Stimulated activated CD4-positive, alpha-beta T cell treated with anti-CD3 and anti-CD28 coated beads, Interleukin-4, amount 100 ng/mL, for 4 hours (primary cell): ENCODE data around the gene ISG20.
"Not testable (repeated sequence)": the region's sequence is repeated elsewhere in the genome, so short reads cannot be mapped to it uniquely, and the experiment has no call there.

ENCODE experiments used
- DNase-seq, 2 experiments: peaks; one replicate each; pipeline ENCODE4 v3.0.0-alpha.2; 2020

Gene ISG20

DNA sequence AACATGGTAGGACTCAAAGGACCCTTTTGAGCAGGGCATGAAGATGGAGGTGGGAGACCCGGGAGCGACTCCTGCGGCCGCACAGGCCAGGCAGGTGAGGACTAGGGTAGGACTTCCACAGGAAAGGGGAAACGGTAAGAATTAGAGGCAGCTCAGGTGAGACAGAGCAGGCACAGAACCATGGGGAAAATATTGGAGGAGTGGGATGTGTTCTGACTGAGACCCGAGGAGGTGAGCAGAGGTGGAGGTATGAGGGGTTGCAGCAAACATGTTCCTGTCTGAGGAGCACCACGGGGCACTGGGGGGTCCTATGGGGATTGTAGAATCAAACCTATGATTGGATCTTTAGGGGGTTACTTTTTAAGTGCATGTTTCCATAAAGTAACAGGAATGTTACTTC is 1.4 kb upstream of the ISG20 start:
- DNase-seq, result no peak

DNA sequence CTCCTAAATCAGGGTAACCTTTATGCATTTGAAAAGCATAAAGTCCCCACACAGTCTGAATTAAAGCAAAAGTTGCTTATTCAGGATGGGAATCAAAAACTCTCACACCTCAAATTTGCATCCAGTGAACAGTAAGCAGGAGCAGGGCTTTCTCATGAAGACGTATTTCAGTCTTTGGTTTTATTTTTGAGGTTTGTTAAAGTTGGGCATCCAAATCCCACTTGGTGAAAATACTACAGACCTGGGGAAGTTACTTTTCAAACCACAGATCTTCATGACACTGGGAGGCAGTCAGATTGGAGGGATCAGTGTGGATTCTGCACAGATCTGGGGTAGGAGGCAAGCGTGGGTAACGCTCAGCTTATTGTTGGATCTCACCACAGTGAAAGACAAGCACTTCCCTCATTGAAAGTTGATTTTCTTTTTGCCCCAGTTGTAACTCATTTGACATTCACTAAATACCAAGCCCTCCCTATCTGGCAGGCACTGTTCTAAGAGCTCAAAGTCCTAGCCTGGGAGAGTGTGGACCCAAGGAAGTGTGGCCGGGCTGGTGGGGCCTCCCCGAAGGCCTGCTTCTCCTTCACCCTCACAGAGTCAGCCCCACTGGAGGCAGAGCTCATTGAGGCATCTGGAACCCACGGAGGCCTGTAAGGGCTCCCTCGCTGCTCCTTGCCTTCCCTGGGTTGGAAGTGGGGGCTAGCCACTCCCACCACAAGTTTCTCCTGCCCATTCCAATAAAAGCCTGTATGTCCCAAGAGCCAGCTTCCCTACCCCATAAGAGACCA is 783 bp upstream of the ISG20 start:
- DNase-seq, result no peak

DNA sequence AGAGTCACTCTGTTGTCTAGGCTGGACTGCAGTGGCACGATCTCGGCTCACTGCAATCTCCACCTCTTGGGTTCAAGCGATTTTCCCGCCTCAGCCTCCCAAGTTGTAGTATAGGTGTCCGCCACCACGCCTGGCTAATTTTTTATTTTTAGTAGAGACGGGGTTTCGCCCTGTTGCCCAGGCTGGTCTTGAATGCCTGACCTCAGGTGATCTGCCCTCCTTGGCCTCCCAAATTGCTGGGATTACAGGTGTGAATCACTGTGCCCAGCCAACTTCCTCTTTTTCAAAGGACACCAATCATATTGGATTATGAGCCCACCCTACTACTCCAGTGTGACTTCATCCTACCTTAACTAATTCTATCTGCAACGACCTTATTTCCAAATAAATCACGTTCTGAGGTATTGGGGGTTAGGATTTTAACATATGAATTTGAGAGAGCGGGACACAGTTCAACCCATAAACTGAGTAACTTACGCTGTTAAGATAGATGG is 3.2 kb downstream of the ISG20 start:
- DNase-seq, result no peak

DNA sequence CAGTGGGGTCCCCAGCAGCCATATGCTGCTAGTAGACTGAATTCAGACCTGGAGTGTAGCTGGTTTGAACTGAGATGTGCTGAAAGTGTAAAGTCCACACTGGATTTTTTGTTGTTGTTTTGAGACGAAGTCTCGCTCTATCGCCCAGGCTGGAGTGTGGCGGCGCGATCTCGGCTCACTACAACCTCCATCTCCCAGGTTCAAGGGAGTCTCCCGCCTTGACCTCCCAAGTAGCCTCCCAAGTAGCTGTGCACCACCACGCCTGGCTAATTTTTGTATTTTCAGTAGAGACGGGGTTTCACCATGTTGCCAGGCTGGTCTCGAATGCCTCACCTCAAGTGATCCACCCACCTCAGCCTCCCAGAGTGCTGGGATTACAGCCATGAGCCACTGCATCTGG is 3.7 kb downstream of the ISG20 start:
- DNase-seq, result not testable (repeated sequence)

DNA sequence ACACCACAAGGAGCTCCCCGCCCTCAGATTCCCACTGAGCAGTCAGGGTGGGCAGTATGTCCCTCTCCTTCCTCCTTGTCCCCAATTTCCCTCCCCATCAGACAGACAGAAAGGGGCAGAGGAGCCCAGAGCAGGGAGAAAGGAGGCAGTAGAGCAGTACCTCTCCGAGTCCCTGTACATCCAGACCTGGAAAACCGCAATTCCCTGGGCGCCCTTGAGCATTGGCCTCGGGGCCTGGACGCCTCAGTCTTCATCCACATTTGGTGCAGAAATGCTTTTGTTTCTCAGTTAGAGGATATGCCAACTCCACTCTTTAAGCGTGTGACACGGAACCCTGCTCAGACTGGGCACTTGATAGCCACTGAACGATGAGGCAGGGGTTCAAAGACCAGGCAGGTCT is 5.9 kb downstream of the ISG20 start:
- no peak for DNase-seq

DNA sequence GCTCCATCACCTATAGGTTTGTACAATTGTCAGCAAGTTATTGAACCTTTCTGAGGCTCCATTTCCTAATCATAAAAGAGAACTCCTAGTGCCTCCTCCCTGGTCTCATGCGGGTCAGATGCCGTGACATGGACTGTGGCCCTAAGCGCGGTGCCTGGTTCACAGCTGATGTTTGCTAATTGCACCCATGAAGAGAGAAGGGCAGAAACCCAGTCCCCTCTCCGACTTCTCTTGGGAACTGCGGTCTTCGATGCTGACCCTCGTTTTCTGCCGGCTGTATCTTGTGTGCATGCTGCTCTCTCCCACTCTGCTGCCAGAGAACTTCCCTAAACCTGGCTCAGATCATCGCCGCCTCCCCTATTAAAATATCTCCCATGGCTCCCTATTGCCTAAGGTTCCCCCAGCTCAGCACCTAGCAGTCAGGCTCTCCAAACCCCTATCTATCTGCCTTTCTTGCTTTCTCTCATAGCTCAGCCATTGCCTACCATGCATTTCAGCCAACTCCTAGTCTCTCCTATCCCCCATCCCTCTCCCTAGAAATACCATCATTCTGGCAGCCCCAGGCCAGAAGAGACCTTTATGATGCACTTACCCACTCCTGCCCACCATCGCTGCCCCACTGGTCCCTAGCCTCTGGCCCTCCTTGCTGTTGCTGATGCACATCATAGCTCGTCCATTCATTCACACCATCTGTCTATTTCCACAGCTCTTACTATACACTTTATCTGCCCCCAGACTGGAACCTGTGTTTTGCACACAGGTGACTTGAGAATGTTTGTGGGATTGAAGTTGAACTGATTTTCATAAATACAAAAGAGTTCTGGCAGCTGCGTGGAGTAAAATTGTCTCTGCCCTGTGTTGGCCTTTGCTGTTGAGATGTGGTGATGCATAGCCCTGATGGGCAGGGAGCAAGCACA is 6.6 kb downstream of the ISG20 start:
- no peak for DNase-seq

DNA sequence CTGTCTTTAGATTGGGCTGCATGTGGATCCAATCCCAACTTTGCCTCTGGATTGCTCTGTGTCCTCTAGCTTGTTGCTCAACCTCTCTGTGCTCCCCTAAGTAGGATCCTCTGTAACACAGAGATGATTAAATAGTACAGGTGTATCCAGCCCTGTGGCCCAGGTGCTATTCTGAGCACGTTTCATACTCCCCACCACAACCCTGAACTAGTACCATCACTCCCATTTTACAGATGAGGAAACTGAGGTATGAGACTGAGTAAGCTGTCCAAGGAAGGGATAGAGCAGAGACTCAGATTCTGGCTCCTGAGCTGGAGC is 7.2 kb downstream of the ISG20 start:
- no peak for DNase-seq

DNA sequence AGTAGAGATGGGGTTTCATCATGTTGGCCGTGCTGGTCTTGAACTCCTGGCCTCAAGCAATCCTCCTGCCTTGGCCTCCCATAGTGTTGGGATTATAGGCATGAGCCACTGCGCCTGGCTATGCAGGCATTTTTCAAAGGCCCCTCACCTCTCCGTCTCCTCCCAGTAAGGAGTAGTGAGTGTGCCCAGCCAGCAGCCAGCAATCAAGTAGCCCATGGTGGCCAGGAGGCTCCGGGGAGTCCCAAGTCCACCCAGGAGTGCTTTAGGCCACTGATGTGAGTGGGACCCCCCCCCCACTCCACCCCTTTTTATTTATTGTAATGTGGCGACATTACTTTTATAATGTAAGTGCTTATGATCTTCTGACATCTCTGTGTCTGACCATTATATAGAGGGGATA is 8.1 kb downstream of the ISG20 start:
- no peak for DNase-seq

DNA sequence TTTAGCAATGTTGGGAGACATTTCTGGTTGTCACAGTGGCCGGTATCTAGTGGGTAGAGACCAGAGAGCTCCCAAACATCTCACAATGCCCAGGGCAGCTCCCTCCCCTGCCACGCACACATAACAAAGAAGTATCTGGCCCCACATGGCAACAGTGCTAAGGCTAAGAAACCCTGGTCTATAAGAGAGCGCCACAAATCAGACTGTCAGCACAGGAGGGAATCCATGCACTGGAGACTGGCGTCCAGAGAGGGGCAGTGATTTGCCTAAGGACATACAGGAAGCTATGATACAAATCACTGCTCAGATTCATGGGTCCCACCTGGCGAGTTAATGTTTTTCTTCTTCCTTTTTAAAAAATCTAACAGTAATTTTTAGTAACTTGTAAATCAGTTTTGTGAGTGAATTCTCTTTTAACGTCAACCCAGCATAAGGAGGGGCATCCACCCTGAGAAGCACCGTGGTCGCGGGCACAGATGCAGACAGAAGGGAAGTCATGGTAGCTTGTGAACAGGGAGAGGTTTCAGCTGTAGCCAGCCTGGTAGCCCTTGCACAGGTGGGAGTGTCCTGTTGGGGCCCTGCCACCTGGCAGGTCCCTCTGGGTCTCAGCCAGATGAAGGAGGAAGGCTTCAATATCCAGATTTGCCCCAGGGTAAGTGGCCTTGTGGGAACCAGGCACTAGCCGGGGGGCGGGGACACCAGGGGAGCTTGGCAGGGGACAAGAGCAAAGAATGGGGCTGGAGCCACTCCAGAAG is 8.7 kb downstream of the ISG20 start:
- DNase-seq, result no peak

DNA sequence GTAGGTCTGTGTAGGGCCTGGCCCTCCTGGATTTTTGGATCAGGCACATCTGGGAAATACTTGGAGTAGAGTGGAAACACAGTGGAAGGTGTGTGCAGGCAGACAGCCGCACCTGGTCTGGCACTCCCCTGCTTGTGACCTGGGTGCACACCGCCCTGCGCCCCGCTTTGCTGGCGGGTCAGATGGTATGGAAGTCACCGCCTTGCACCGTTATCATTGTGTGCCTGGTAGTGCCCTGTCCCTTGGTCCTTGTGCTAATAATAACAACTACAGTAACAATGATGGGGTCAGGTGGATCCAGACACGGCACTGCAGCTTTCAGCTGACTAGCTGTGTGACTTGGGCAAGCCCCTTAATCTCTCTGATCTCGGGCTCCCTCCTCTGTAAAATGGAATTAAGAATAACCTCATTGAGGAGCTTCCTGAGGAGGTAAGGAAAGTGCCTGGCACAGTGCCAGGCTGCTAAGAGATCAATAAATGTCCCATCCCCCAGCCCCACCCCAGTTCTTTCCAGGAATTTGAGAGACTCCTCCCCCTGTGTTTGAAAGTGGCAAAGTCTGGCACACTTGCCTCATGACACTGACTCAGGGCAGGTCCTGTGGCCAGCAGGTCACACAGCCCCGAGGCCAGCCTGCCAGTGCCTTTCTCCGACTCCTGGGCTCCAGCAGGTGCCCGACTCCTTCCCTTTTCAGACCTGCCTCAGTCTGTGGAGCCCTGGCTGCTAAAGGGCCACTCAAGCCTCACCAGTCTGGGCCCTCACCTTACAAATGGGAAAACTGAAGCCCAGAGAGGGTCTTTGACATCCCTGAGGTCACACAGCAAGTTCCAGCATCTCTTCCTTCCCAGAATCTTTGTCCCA is 9.8 kb downstream of the ISG20 start:
- DNase-seq, result peak in 1 of 2 experiments; percentile 38

DNA sequence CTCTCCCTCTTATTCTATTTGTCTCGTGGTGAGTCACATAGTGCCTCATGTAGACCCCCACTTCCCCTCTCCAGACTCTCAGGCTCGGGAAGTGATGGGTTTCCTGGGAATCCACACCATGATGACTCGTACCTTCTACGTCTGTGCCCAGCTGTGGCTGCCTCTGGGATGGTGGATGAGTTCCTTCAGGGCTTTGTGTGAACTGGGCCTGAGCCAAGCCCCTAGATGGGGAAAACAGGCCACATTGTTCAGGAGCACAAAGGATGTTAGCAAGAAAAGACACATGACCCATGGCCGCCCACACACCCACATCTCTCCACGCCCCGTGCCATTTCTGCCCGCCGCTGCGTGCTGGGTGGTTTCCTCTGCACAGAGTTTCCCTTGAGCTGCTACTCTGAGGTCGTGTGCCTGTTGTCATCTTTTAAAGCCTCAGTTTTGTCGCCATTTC is 10.5 kb downstream of the ISG20 start:
- peak; percentile 67 to 78 for DNase-seq

DNA sequence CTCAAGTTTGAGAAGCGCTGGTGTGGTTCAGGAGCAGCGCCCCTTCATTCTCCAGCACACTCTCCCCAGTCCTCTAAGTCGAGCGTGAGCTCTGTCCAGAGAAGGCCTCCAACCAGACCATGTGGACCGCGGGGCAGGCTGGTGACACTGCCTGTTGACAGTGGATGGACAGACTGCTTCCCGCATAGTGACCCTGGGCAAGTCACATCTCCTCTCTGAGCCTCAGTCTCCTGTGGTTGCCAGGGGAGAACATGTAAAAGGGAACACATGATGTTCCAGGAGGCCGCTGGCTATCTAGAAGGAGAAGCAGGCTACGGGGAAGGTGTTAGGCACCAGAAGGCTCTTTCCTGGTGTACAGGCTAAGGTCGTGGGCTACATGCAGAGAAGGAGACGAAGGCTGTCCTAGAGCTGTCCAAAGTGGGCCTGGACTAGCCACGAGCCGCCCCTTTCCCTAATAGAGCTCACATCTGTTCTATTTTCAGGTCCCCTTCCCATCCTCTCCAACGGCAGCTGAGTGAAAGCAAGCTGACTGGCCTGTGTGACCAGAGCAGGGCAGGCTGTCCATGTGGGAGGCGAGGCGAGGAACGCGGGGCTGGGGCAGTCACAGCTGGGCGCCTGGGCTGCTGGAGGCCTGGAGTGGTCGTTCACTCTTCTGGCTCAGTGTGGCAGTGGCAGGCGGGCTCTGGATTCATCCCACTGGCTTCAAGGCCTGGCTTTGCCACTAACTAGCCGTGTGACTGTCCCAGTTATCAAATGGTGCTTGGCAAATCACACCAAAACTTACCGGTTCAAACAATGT is 11.1 kb downstream of the ISG20 start:
- no peak for DNase-seq

DNA sequence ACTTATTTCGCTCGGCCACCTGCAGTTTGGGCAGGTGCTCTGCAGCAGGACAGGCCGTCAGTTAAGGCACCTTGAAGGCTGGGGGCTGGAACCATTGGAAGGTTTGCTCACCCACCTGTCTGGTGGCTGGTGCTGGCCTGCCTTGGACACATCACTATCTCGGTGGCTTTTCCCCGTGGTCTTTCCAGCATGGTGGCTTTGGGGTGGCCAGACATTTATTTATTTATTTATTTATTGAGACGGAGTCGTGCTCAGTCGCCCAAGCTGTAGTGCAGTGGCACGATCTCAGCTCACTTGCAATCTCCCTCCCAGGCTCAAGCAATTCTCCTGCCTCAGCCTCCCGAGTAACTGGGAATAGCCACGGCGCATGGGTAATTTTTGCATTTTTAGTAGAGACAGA is 11.7 kb downstream of the ISG20 start:
- DNase-seq, result no peak

DNA sequence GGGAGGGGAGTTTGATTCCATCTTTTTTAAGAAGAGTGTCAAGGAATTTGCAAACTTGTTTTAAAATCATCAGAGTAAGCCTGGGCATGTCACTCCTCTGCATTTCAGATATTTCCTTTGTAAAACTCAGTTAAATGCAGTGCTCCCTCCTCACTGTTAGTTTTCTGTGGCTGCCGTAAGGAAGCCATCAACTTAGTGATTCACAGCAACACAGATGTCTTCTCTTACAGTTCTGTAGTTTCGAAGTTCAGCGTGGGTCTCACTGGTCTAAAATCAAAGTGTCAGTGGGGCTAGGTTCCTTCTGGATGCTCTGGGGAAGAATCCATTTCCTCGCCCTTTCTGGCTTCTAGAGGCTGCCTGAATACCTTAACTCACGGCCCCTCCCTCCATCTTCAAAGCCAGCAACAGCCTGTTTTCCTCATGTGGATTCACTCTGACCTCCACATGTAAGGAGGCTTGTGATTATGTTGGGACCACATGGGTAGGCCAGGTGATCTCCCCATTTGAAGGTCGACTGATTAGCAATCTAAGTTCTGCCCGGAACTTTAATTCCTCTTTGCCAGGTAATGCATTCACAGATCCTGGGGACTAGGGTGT is 12.4 kb downstream of the ISG20 start:
- DNase-seq, result no peak

DNA sequence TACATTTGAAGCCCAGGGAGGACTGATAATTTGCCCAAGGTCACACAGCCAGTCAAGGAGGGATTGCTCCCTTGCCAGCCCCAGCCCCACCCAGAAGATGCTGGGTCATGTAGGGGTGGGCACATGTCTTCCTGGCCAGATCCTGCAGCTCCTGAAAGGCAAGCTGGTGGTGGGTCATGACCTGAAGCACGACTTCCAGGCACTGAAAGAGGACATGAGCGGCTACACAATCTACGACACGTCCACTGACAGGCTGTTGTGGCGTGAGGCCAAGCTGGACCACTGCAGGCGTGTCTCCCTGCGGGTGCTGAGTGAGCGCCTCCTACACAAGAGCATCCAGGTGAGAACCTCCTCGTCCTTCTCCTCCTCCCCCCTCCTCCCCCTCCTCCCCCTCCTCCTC is 13.2 kb downstream of the ISG20 start:
- DNase-seq, result no peak

DNA sequence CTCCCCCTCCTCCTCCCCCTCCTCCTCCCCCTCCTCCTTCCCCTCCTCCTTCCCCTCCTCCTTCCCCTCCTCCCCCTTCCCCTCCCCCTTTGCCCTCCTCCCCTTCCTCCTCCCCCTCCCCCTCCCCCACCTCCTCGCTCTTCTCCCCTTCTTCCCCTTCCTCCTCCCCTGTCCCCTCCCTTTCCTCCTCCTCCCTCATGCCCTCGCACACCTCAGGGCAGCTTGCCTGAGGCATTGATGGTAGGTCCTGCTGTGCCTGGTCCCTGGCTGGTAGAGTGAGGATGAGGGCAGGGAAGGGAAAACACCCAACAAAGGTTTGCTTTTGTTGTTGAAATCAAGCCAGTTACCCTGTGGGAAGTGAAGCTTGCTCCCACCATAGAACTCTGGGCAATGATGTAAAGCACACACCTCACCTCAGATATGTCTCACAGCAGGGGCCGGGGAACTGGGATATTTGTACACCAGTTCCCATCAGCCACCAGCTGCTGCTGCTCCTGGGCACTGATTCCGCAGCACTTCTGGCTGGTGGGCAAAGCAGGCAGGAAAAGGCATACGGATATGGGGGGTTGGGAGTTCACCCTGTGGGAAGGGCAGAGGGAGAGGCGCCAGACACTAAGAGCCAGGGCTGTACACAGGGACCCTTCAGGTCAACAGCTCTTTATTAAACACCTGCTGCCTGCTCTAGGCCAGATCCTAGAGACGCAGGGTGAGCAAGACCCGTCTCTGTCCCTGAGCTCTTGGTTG is 13.8 kb downstream of the ISG20 start:
- no peak for DNase-seq

DNA sequence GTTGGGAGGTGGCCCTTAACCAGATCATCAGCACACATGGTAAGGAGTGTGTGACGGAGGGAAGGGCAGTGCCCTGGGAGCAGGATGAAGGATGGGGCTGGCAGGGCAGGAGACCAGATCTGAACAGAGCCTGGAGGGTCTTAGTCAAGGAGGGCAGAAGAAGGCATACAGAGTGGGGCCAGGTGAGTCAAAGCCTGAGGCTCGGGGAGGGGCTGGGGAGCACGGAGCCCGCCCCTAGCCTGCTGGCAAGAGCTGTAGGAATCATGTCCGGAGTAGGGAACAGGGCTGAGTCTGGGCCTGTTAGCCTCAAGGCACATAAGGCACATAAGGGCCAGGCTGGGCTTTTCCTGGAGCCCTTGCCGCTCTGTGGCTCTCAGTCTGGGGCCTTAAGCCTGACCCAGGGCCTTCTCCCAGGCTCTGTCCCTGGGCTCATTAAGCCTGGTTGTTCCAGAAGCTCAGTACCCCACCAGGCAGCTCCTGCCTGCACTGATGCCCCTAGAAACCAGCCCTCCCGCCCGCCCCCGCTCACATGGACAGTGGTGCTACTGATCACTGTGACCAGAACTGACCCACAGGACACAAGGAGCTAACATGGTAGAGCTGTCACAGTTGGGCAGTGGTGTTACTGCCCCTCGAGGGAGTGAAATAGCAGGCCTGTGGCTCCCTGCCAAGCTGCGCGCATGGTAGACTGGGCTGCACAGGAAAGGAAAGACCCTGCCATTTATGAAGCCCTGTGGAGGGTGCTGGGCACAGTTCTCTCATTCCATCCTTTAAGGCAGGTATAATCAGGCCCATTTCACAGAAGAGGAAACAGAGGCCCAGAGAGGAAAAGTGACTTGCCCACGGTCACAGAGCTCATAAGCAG is 14.6 kb downstream of the ISG20 start:
- DNase-seq, result no peak

DNA sequence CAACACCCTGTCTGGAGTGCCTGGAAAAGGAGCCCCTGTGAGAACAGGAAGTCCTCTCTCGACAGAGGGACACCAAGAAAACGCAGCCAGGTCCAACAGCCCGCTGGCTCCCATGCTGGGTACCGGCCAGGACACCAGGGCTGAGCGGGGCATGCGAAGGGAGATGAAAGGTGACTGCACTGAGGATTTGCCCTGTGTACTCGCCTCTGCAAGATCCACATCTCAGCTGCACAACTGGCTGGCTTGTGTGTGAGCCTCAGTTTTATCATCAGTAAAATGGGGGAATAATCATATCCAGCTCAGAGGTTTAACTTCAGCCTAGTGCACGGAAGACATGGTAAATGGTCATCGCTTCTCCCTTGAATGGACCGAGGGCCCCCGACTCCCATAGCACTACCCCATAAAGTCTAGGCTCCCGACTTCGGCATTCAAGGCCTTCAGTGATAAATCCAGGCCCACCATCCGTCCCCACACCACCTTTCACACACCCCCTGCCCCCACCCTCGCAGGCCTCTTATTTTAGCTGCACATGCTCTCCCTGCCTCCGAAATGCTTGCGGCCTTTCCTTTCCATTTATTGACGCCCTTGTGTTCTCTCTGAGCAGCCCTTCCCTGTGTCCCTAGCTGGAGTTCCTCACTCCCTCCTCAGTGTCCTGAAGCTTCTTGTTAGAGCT is 15.8 kb downstream of the ISG20 start:
- no peak for DNase-seq

DNA sequence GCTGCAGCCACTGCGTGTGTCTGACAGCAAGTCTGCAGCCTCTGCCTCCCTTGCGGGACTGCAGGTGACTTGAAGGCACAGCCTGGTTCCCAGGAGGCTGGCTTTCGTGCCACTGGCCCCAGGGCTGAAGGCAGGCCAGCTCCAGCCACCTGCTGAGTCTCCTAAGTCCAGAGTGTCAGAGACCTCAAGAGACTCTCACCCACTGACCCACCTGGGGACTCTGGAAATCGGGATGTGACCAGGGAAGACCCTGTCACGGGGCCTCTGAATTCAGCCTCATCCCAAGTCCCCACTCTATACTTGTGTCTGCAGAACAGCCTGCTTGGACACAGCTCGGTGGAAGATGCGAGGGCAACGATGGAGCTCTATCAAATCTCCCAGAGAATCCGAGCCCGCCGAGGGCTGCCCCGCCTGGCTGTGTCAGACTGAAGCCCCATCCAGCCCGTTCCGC is 16.3 kb downstream of the ISG20 start:
- no peak for DNase-seq
